Right kidney (tissue), 9 donors: ENCODE results near the gene OR8B12.

Experiments used
- DNase-seq: peaks from one replicate; pipeline ENCODE4 v3.0.0-alpha.2; 2016
- long read RNA-seq, 8 donors: transcript quantifications; one replicate each; lab custom pipeline, GENCODE V29; 2026

OR8B12 gene, protein sequence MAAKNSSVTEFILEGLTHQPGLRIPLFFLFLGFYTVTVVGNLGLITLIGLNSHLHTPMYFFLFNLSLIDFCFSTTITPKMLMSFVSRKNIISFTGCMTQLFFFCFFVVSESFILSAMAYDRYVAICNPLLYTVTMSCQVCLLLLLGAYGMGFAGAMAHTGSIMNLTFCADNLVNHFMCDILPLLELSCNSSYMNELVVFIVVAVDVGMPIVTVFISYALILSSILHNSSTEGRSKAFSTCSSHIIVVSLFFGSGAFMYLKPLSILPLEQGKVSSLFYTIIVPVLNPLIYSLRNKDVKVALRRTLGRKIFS
- long read RNA-seq, donor 1: 0 reads
- long read RNA-seq, donor 2: 0 reads
- long read RNA-seq, donor 3: 0 reads
- long read RNA-seq, donor 4: 0 reads
- long read RNA-seq, donor 5: 0 reads
- long read RNA-seq, donor 6: 0 reads
- long read RNA-seq, donor 7: 0 reads
- long read RNA-seq, donor 8: 0 reads

DNA sequence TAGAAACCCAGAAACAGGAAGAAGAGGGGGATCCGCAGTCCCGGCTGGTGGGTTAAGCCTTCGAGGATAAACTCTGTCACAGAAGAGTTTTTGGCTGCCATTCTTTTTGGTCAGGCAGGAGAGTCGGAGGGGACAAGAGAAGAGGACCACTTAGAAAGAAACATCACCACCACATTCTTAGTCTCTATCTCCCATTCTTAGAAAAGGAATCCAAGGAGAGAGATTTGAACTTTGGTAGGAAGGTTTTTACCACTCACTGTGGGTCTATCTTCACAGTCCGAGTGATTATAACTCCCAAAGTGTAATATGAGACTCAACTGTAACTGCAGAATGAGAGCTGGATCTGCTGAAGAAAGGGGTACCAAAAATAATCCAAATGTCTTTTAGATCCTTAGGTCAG is at the start of gene OR8B12:
Gene OR8B12 (minus strand): TSS at position 101 of the 400 bp plus-strand sequence. CDS start 0 bp downstream, at position 101.
- no peak for DNase-seq

DNA sequence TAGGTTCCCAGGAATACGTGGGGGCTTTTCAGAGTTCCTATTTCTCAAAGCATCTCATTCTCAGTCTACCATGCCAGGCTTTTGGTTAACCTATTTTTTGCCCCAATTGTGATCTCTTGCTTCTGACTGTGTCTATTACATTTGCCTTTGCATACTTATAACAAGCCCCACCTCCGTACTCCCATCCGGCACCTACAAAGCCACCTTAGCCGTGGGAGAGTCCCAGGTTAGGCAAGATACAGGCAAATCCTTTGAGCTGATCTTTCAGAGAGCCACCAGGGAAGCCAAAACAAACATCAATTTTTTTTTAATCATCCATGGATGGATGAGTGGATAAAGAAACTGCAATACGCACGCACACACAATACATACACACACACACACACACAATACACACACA is 49.2 kb upstream of the OR8B12 start:
- DNase-seq: no peak

DNA sequence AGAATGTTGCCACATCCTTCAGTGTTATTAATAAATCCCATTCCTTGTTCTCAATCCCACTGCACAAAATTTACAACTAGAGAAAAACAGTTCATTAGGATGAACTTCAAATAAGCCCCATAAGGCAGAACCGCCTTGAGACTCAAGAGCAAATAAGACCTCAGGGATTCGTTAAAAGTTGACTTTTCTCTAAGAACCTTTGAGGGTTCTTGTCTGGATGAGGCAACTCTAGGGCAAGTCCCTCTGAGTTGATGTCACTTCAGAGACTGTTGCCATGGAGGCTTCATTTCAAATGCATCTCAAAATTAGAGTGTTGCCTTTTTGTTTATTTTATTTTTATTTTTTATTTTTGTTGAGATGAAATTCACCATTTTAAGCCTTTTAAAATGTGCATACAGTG is 48.0 kb upstream of the OR8B12 start:
- no peak for DNase-seq

DNA sequence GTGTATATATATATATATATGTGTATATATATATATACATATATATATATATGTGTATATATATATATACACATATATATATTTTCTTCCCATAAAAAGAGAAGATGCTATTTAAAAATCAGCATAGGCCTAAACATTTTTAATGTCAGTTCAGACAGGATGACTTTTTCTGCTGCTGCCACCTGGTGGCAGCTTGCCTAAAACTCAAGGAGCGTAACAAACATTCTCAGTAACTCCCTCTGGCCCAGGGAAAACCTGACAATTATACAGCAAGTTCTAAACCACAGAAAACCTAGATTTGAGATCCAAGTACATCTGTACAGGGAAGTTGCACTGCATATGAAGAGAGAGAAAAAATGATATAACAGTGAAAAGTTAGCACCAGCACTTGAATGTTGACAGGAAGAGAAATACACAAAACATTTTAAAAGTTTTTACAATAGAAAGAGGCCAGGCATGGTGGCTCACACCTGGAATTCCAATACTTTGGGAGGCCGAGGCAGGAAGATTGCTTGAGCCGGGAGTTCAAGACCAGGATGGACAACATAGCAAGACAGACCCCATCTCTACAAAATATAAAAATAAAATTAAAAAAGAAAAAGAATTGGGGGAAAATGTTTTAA is 42.9 kb upstream of the OR8B12 start:
- DNase-seq: peak; percentile 12

DNA sequence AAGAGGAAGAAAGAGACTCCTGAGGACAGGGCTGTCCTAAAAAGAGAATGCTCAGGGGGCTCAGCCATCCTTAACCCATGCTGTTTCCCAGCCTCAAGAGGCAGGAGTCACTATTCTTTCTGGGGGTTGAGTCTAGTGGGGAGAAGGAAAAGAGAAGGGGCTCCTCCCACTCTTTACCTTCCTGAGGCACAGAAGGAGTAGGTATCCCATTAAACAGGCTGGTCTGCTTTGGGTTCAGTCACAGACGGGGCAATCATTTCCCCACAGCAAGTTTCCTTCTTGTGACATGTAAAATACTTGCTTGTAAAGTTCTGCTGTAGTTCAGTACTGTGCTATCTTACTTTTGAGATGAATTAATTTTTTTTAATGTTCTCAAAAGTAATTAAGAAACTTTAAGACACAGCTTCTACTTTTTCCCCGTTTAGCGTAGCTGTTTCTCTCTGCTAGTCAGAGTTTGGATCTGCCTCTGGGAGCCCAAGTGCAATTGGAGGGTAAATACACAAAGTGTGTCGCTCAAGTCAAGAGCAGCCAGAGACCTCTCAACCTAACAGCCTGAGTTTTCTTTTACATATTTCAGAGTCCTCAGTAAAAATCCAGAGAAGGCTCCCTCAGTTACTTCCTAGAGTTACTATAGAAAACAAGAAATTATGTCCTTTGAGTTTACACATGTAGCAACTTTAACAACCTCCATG is 41.4 kb upstream of the OR8B12 start:
- DNase-seq: no peak

DNA sequence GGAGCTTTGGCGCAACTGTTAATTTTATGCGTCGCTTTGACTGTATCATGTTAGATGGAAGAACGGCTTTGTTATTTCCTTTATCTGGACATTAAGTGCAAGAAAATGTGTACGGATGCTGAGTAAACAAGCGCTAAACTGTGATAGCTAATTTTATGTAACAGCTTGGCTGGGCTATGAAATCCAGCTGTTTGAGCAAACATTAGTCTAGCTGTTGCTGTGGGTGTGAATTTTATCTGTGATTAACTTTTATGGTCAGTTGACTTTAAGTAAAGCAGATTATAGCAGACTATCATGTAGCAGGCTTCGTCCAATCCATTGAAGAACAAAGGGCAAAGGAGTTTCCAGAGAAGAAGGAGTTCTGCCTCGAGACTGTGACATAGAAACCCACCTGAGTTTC is 40.3 kb upstream of the OR8B12 start:
- DNase-seq: no peak

DNA sequence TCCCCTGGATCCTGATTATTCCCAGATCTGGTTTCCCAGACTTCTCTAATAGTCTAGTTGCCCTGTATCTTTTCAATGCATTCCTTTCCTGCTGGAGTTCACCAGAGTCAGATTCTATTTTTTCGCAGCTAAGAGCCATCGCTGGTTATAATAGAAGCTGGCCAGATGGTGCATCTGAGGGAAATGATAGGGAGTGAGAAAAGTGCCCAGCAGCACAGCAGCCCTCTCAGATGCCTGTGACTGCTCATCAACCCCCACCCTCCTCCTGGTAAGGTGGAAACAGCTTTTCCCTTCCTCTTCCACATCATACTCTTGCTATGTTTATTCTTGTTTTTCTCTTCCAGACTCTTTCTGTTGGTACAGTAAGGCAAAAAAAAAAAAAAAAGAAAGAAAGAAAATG is 39.1 kb upstream of the OR8B12 start:
- no peak for DNase-seq

DNA sequence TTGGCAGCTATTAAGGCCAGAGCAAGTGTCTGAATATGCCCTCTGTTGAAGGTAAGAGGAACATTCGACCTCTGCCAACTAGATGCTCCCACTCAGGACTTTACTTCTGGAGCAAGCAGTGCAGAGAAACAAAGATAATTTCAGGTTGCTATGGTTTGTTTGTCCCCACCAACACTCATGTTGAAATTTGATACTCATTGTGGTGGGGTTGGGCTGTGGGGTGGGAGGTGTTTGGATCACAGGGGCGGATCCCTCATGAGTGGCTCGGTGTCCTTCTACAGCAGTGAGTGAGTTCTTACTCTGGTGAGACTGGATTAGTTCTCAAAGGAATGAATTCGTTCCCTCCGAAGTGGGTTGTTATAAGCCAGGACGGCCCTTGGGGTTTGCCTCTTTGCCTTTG is 38.4 kb upstream of the OR8B12 start:
- DNase-seq: no peak

DNA sequence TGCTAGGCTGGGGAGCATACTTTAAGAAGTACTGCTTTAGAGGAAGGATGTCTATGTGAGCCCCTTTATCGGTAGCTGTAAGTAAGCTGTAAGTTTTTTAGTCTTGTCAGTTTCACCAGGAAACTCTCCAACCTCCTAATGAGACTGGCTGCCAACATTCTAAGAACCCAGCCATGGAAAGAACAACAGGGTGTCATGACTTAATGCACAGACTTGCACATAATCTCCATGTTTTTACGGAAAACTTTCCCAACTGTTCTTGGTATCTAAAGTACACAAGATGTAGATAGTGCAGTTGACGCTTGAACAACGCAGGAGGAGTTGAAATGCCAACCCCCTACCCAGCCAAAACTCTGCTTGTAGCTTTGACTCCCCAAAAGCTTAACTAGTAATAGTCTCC is 35.3 kb upstream of the OR8B12 start:
- DNase-seq: no peak

DNA sequence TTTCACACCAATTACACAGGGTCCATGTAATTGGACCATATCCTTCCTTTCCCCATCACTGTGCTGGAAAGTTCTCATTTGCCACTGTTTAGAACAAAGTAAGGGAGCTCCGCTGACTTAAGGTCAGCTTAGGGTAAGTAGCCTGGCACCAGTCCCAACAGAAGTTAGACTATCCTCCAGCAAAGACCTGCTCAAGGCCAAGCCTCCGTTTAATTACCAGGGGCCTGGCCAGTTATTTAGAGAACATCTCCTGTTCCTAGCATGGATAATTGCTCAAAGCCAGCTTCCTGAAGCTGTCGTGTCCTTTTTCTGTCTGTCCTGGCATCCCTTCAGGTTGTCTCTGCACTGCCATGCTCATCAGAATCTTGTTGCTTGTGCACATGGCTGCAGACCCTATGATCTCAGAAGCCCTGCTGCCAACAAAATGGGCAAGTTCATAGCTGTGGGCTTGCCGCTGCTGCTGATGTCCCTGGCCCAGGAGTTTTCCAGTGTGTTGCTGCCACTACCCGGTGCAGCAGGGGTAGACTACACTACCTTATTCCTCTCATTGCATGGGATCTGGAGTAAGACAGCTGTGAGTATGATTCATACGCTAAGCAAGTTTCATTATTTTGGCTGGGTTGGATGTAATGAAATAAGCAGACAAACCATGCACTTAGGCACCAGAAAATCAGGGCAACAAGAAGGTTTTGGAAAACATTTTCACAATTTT is 34.4 kb upstream of the OR8B12 start:
- no peak for DNase-seq

DNA sequence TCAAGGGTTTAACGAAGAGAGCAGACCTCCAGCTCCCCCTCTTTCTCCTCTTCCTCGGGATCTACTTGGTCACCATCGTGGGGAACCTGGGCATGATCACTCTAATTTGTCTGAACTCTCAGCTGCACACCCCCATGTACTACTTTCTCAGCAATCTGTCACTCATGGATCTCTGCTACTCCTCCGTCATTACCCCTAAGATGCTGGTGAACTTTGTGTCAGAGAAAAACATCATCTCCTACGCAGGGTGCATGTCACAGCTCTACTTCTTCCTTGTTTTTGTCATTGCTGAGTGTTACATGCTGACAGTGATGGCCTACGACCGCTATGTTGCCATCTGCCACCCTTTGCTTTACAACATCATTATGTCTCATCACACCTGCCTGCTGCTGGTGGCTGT is 26.7 kb upstream of the OR8B12 start:
- DNase-seq: no peak

DNA sequence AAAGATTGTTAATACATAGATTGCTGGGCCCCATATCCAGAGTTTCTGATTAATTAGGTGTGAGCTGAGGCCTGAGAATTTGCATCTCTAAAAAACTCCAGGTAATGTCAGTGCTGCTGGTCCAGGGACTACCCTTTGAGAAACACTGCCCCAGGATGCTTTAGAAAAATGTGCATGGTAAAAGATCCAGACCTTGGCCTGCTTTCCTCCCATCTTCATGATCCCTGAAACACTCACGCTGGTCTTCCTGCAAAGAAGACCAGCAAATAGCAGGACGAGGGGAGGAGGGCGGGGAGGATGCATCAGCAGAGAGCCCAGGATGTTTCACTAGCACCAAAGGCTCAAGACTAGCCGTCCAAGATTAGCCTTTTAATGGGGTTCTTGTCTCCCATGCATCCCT is 26.2 kb upstream of the OR8B12 start, which contains the start of gene OR8A1:
Gene OR8A1 (plus strand): TSS at position 301 of the 400 bp plus-strand sequence. CDS start 123 bp downstream, outside the sequence.
- DNase-seq: no peak

DNA sequence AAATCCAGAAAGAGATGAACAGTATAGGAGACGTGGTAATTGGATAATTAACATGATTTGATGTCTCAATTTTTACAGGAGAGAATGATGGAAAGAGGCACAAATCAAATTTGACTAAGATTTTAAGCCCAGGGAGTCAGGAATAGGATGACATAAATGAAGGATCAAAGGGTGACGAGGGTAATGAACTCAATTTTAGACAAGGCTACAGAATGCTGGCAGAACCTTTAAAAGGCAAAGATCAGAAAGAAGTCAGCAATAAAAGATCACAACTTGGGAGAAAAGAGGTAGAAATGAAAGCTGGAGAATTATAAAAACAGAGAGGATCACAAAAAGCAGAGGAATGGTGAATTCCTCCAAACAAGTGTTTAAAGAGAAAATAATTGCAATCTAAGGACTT is 13.4 kb upstream of the OR8B12 start:
- DNase-seq: no peak

DNA sequence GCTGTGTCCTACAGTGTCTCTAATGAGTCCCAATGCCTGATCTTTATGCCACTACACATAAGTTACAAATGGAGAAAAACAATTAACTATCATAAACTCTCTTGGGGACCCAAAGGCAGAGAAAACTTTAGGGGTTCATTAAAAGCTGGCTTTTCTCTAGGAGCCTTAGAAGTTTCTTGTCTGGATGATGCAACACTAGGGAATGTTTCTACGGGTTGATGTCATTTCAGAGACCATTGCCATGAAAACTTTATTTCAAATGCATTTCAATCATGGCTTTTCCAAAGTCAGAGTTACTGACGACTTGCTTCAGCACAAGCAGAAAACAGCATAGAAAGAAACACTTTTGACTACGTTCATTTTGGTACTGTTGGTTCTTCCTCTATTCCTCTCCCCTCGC is 8.5 kb upstream of the OR8B12 start:
- DNase-seq: no peak

DNA sequence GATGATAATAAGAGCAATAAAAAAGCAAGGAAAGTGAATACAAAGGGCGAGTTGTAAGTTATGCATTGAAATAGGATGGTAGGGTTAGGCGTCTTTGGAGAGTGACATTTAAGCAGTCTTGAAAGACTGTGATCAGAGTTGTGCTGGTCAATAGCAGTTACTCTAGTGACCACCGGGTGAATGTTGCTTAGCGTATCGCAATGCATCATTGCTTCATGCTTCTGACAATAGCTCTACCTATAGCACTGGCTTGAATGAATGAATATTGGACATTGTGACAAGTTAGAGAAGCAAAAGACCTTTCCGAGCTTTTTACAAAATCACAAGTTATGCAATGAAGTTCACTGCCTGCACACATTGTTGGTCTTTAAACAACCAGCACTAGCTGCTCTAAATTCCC is 7.7 kb upstream of the OR8B12 start:
- no peak for DNase-seq

DNA sequence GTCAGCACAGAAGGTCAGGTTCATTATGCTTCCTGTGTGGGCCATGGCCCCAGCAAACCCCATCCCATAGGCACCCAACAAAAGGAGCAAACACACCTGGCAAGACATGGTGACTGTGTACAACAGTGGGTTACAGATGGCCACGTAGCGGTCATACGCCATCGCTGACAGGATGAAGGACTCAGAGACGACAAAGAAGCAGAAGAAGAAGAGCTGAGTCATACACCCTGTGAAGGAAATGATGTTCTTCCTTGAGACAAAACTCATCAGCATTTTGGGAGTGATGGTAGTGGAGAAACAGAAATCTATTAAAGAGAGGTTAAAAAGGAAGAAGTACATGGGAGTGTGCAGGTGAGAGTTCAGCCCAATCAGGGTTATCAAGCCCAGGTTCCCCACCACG is 309 bp downstream of the OR8B12 start:
- DNase-seq: no peak

DNA sequence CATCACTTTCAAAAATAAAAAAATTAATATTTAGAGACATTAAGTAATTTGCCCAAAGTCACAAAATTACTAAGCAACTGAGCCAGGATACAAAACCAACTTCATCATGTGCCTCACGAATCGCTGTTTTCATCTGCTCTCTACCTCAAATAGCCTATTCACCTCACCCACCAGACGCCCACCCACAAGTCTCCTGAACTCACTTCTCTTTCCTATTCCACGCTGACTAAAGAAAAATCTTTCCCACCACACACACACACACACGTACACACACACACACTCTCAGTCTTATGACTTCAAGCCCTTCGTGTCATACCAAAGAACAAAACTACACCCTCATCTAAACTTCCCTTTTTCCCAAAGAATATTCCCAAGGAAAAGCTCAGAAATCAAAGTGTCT is 2.2 kb downstream of the OR8B12 start:
- DNase-seq: no peak

DNA sequence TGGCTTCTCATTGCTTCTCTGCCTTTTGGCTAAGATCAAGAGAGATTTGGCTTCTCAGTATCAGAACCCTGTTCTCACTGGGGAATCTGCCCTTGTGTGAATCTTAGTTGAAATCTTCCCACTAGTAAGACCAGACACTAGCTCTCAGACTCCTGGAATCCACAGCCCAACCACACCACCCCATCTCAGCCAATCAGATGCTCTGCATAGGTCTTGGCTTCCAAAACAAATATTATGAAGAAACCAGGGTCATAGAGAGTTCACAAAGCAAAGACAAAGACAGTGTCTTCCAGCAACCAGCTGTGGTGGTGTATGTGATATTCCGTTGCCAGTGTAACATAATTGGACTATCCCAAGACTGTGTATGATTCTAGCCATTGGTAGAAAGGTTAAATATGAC is 5.4 kb downstream of the OR8B12 start:
- DNase-seq: no peak

DNA sequence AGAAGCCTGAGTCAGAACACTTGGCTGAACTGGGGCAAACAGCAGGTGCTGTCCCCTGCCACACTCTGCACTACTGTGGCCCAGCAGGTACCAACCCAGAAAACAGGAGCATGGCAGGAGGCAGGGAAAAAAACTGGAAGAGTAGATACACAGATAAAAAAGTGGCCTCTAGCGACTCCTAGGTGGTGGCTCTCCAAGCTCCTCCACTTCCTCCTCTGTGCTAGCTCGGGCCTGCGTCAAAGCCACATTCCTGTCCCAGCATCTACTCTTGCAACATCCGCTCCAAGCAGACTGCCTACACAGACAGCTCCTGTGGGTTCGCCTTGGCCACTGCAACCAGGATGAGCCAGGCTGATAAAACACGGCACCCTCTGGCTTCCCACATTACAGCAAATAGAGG is 6.9 kb downstream of the OR8B12 start:
- DNase-seq: no peak

DNA sequence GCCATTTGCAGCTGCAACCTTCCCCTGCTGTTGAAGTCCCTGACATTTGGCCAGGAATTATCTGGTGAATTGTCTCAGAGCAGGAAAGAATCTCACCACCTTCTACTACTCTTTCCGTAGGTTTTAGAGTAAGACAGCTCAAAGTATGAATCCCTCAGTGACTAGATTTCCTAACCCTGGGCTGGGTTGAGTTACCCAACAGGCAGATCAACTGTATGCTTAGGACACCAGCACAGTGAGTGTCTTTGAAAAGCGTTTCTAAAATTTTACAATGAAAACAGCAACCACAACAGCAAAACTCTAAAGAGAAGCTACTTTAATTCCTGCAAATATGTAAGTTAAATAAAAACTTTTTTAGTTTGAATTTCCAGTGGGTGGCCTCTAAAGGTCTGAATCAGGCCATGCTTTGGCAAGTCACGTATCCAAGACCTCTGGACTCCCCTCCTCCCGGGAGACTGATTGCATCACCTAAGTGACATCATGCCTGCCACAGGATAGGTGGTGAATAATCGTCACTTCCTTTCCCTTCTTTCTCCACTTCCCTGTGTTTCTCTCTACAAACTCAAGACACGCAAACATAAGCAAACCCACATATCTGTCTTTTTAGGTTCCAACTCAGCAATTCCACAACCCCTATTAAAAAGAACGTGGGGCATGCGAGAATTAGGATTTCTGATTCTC is 7.8 kb downstream of the OR8B12 start:
- no peak for DNase-seq

DNA sequence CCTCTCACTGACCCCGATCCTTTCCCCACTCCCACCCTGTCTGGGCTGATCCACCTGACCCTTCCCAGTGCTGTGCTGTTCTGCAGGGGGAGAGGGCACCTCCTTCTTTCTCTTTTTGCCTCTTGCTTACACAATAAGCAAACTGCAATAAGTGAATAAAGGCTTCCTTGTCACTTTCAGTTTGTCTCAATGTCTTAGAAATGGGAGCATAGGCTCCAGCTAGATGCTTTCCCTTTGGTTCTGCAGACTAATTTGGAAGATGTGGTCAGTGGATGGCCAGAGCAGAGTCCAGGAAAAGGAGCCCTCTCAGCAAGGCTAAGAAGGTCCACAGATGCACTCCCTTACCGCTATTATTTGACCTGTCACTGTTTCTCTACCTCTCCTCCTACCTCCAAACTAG is 9.4 kb downstream of the OR8B12 start:
- DNase-seq: no peak

DNA sequence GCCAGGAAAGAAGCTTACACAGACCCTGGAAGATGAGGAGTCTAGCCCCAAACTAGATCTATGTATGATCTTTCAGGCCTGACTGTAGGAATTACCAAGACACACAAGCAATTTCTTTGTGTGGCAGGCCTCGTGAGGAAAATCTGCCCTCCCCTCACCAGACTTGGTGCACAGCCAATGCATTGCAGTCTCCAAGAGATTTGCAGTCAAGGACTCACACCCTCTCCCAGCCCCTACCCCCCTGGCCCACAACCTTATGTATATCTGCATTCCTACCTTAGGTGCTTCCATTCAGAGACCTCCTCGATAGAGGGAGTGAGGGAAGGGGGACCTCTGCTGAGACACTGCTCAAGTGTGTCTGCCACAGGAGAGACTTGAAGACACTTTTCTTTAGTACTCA is 9.8 kb downstream of the OR8B12 start:
- no peak for DNase-seq
